Measurements from ENCODE around the gene DUXB.

DUXB gene

GRCh38 chr16:75701361-75701760, at the start of gene DUXB:
TSS of gene DUXB (minus strand) at chr16:75701461. CDS start at chr16:75701418, 43 bp downstream.
- no peak for DNase-seq (ENCODE audit: low read depth, low spot score)

- DNase-seq (ENCODE audit: low read depth, low spot score) = no peak
Measured at GRCh38 chr16:75750528-75750927, 49.3 kb upstream of the DUXB start.

GRCh38 chr16:75746359-75746758, 45.1 kb upstream of the DUXB start:
- DNase-seq (ENCODE audit: low read depth, low spot score) = no peak

- no peak for DNase-seq (ENCODE audit: low read depth, low spot score)
Measured at GRCh38 chr16:75745823-75746222, 44.6 kb upstream of the DUXB start.

- DNase-seq (ENCODE audit: low read depth, low spot score) = no peak
Measured at GRCh38 chr16:75745242-75745641, 44.0 kb upstream of the DUXB start.

GRCh38 chr16:75742424-75743047, 41.3 kb upstream of the DUXB start:
- DNase-seq (ENCODE audit: low read depth, low spot score) = no peak

- DNase-seq (ENCODE audit: low read depth, low spot score) = no peak
Measured at GRCh38 chr16:75733305-75734211, 32.3 kb upstream of the DUXB start.

GRCh38 chr16:75732871-75733270, 31.6 kb upstream of the DUXB start:
- DNase-seq (ENCODE audit: low read depth, low spot score) = no peak

- no peak for DNase-seq (ENCODE audit: low read depth, low spot score)
Measured at GRCh38 chr16:75727221-75727620, 26.0 kb upstream of the DUXB start.

- DNase-seq (ENCODE audit: low read depth, low spot score) = no peak
Measured at GRCh38 chr16:75726390-75726789, 25.1 kb upstream of the DUXB start, which contains the start of gene CPHXL. TSS of gene CPHXL (minus strand) at chr16:75726490. CDS start at chr16:75726442, 48 bp downstream.

- DNase-seq (ENCODE audit: low read depth, low spot score) = no peak
Measured at GRCh38 chr16:75718452-75718851, 17.2 kb upstream of the DUXB start.

GRCh38 chr16:75714661-75715060, 13.4 kb upstream of the DUXB start:
- no peak for DNase-seq (ENCODE audit: low read depth, low spot score)

- DNase-seq (ENCODE audit: low read depth, low spot score) = no peak
Measured at GRCh38 chr16:75710344-75710743, 9.1 kb upstream of the DUXB start.

GRCh38 chr16:75703306-75703705, 2.0 kb upstream of the DUXB start:
- DNase-seq (ENCODE audit: low read depth, low spot score) = no peak

GRCh38 chr16:75702242-75702641, 981 bp upstream of the DUXB start:
- no peak for DNase-seq (ENCODE audit: low read depth, low spot score)

GRCh38 chr16:75697571-75697970, 3.7 kb downstream of the DUXB start:
- DNase-seq (ENCODE audit: low read depth, low spot score) = no peak

- DNase-seq (ENCODE audit: low read depth, low spot score) = no peak
Measured at GRCh38 chr16:75695708-75696107, 5.6 kb downstream of the DUXB start.

- DNase-seq (ENCODE audit: low read depth, low spot score) = no peak
Measured at GRCh38 chr16:75687361-75687760, 13.9 kb downstream of the DUXB start.

- no peak for DNase-seq (ENCODE audit: low read depth, low spot score)
Measured at GRCh38 chr16:75682308-75682707, 19.0 kb downstream of the DUXB start.

GRCh38 chr16:75679366-75679765, 21.9 kb downstream of the DUXB start:
- DNase-seq (ENCODE audit: low read depth, low spot score) = no peak

GRCh38 chr16:75676909-75677308, 24.4 kb downstream of the DUXB start, which contains the start of gene CPHXL2:
TSS of gene CPHXL2 (minus strand) at chr16:75677009. CDS start at chr16:75676999, 10 bp downstream.
- DNase-seq (ENCODE audit: low read depth, low spot score) = no peak

GRCh38 chr16:75667503-75667902, 33.8 kb downstream of the DUXB start:
- DNase-seq (ENCODE audit: low read depth, low spot score) = no peak

All from brain pericyte (primary cell).